ENCODE data around the gene NTN5. TPM values are rescaled to one million over a fixed set of nuclear protein-coding genes. Genes with fewer than 3 reads are reported as not detected.

NTN5 gene
- total RNA-seq, 2 experiments from 2014 or later = 0.16 to 0.53 TPM

DNA sequence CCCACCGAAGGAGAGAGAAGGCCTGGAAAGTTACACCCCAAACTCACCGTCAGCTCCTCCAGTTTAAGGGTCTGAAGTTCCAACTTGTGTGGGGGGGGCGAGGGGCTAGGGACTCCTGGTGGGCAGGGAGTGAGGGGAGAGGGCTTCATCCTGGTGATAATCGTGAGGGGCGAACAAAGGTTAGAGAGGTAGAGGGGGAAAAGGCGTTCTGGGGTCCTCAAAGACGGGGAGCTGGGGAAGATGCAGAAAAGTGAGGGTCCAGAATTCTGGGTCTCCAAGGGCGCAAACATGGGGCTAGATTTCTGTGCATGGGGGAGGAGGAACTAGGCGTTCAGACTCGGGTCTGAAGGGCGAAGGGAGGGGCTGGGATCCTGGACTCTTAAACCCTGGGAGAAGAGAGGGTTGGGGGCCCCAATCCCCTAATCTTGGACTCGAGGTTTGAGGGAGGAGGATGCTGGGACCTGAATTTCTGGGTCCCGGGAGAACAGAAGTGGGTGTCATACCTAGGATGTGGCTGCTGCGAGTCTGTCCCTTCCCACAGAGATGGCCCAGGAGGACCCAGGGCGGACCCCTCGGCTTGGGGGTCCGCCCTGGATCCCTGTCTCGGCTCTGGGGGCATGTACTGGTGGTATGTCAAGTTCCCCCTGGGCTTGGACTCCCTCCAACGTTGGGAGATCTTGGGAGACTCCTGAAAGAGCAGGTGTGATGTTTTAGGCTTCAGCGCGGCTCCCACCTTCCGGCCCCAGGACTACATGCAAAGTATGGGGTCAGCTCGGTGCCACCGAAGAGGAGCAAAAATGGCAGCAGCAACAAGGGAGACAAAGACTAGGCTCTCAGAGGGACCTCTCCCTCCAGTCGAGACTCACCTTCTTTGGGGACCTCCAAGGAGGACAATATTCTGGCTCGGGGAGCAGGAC, 42.2 kb upstream of the NTN5 start:
- TF ChIP-seq EZH2phosphoT487 (IDR thresholded peaks at IDR 0.05; ENCODE audit: borderline replicate concordance, low read depth, low read length) (no peak), CTCF (conservative IDR thresholded peaks at IDR 0.05; ENCODE audit: low read length) (no peak)
- ChIA-PET POLR2A (interaction anchor here (0.5 to 1.7 kb wide), 2 partner anchors 10 to 228 kb away, joined by 4 to 5 read pairs; no protein-coding TSS in a partner anchor), CTCF (ENCODE audit: unreplicated experiment) (no interaction called here)
- H4K20me1 ChIP-seq (ENCODE audit: insufficient read depth, low read length) = no peaks in the 10 kb centered on the region
- H3K9me2 ChIP-seq (ENCODE audit: insufficient read depth, low read length) = no peaks in the 10 kb centered on the region
- H3K36me3 ChIP-seq (ENCODE audit: insufficient read depth, low read length) = no peaks in the 10 kb centered on the region
- intact Hi-C loops (cut with micrococcal nuclease; ENCODE audit: unreplicated experiment) = loop anchor here (1.0 to 2.0 kb wide), 3 partner anchors 24 to 96 kb away; partner anchors contain the start of genes RPL18 and SPHK2
- no peaks in the 10 kb centered on the region for H3K9me3 ChIP-seq (ENCODE audit: low read length)
- no peaks in the 10 kb centered on the region for H3K79me2 ChIP-seq (ENCODE audit: insufficient read depth, low read depth, low read length)
- no TSS peak for BruUV-seq (replicated peaks)
- peak overlapping the region; percentile 74 for H3K4me3 ChIP-seq (ENCODE audit: low read depth, low read length, poor library complexity, severe bottlenecking)
- peak overlapping the region; percentile 62 for H2AFZ ChIP-seq (ENCODE audit: low read length)
- H3K27ac ChIP-seq (ENCODE audit: low read depth, low read length, poor library complexity, severe bottlenecking) = peak overlapping the region; percentile 33
- H3K4me1 ChIP-seq (ENCODE audit: insufficient read depth, low read length, poor library complexity, severe bottlenecking) = peaks cover 26% of the 10 kb centered on the region
- peak overlapping the region; percentile 94 for H3K4me2 ChIP-seq (ENCODE audit: low read length)
- DNase-seq (ENCODE audit: low spot score) = no peak

DNA sequence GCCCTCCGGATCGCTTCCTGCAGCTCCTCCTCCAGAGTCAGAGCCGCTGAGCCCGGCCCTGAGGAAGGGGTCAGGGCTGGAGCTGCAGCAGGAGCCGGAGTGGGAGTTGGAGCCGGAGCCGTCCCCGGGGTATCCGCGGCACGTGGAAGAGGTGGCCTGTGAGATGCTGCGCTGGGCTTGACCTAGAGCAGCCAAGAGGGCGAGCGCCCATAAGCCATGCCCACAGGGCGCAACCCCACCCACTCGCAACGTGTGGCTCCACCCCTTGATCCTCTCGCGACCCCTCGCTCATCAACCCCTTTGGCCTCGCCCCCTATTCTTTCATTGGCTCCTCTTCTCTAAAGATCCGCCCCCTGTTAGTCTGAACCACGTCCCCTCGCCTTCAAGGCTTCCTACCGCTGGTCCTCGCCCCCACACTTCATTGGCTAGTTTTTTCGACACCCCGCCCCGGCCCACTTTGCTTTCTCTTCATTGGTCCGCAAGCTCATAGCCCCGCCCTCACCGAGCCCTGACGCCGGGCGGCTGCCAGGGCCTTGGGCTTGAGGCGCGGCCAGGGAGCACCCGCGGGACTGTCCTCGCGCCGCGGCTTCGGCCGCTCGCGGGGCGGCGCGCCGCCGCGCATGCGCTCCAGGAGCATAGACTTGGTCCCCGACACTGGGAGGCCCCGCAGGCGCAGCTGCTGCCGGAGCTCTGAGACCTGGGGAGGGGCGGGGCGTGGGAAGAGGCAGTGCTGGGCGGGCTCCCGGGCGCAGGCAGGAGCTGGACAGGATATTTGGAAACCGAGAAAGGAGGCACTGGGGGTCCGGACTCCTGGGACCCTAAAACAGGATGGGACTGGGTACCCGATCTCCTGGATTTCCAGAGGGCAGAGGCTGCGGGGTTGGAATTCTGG, 41.3 kb upstream of the NTN5 start:
- H3K9me3 ChIP-seq (ENCODE audit: low read length) = no peaks in the 10 kb centered on the region
- no peaks in the 10 kb centered on the region for H4K20me1 ChIP-seq (ENCODE audit: insufficient read depth, low read length)
- peak overlapping the region; percentile 74 for H3K4me3 ChIP-seq (ENCODE audit: low read depth, low read length, poor library complexity, severe bottlenecking)
- H3K79me2 ChIP-seq (ENCODE audit: insufficient read depth, low read depth, low read length) = no peaks in the 10 kb centered on the region
- DNase-seq (ENCODE audit: low spot score) = peak; percentile 99
- no peaks in the 10 kb centered on the region for H3K9me2 ChIP-seq (ENCODE audit: insufficient read depth, low read length)
- TF ChIP-seq CTCF (conservative IDR thresholded peaks at IDR 0.05; ENCODE audit: low read length) = no peak
- TF ChIP-seq EZH2phosphoT487 (IDR thresholded peaks at IDR 0.05; ENCODE audit: borderline replicate concordance, low read depth, low read length) = no peak
- peak overlapping the region; percentile 88 for H2AFZ ChIP-seq (ENCODE audit: low read length)
- intact Hi-C loops (cut with micrococcal nuclease; ENCODE audit: unreplicated experiment) = loop anchor here (1.0 to 2.0 kb wide), 3 partner anchors 25 to 95 kb away; partner anchors contain the start of genes RPL18 and SPHK2
- peak overlapping the region; percentile 33 for H3K27ac ChIP-seq (ENCODE audit: low read depth, low read length, poor library complexity, severe bottlenecking)
- peak overlapping the region; percentile 94 for H3K4me2 ChIP-seq (ENCODE audit: low read length)
- POLR2A ChIA-PET = interaction anchor here (0.5 to 1.7 kb wide), 2 partner anchors 11 to 229 kb away, joined by 4 to 5 read pairs; no protein-coding TSS in a partner anchor
- peaks cover 22% of the 10 kb centered on the region for H3K4me1 ChIP-seq (ENCODE audit: insufficient read depth, low read length, poor library complexity, severe bottlenecking)
- H3K36me3 ChIP-seq (ENCODE audit: insufficient read depth, low read length) = no peaks in the 10 kb centered on the region
- CTCF ChIA-PET (ENCODE audit: unreplicated experiment) = no interaction called here
- BruUV-seq (replicated peaks) = no TSS peak
